Myocyte (in vitro differentiated cells): ENCODE results near the gene C2CD5. TPM values are rescaled to one million over a fixed set of nuclear protein-coding genes. Genes with fewer than 3 reads are reported as not detected.
"Not testable (repeated sequence)": the region's sequence is repeated elsewhere in the genome, so short reads cannot be mapped to it uniquely, and the experiment has no call there.

Experiments
- DNase-seq: peaks from one replicate; pipeline ENCODE4 v3.0.0-alpha.2; 2012; ENCODE audit warnings: low read depth
- total RNA-seq: library from RNA; depleted of rRNA; stranded (reverse); fragments of >200 nt; gene quantifications from 2 replicates; pipeline ENCODE4 v1.2.3, GENCODE V29; 2014

Gene C2CD5
- total RNA-seq, 1 donor from 2014 or later = 7.9 TPM

DNA sequence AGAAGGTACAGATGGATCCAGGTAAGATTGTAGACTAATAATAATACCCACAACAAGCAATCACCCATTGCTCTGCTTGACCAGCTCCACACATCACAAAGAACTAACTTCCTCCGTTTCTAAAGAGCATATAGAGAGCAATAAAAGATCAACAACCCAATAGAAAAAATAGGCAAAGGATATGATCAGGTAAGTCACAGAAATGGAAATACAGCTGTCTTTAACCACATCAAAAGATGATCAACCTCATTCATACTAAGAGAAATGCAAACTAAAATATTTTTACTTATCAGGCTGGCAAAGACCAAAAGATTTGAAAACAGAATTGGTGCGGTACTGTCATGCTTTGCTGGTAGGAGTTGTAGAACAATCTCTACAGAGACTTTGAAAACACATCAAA, 8.9 kb downstream of the C2CD5 start:
- DNase-seq = no peak

DNA sequence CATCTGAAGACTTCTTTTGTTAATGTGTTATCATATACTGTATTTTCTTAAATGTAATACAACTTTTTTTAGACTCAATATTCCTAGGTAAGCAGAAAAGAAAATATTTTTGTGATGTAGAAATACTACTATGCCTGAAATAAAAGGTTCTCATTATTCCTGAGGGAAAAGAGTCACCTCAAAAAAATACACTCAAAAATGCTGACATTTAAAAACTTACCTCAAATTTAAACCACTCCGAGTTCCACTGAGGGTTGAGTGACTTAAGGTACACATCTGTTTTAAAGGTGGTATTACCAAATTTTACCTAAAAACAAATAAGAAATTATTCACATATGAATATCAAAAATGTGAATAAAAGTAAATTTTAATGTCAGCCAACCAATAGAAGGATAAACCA, 9.3 kb downstream of the C2CD5 start:
- DNase-seq = no peak

DNA sequence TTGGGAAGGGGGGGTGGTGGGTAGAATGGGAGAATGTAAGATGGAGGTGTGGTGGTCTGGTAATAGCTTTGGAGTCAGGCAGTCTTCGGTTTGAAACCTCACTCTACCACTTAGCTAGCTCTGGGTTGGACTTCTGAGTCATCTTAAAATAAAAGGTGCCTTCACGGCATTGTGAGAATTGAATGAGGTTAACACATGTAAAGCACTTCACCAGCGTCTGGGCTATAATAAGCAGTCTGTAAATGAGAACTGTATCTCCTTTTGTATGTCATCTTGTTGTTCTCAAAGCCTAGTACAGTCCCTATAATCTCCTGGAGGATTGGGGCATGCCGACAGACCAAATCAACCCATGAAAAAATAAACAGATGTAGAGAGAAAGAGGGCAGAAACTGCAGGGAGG, 11.2 kb downstream of the C2CD5 start:
- DNase-seq = no peak

DNA sequence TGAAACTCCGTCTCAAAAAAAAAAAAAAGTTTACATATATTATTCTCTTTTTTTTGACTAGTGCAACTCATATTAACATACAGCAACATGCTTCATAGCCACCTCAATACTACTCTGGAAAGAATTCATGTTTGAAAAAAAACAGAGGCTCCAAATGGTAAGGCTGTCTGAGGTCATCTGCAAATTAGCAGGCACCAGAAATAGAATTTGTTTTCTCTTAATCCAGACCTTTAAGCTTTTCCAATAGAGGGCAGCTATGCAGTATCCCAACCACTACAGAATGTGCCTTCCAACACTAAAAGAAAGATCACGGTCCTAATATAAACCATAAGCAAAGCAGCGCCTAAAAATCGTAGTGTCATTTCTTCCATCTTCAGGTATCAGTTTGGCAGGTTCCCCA, 12.0 kb downstream of the C2CD5 start:
- DNase-seq = no peak

DNA sequence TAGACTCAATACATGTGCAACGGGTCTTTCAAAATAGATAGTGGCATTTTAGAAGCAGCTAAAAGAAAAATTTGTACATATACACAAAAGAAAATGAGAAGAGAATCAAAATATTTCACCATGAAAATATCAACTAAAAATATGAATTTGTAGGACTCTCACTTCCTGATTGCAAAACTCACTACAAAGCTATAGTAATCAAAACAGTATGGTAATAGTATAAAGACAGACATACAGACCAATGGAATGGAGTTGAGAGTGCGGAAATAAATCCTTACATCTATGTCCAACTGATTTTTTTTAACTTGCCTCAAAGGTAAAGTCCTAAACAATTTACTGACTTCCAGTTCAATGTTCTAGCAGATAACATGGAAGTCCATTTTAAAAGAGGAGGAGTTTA, 13.1 kb downstream of the C2CD5 start:
- no peak for DNase-seq

DNA sequence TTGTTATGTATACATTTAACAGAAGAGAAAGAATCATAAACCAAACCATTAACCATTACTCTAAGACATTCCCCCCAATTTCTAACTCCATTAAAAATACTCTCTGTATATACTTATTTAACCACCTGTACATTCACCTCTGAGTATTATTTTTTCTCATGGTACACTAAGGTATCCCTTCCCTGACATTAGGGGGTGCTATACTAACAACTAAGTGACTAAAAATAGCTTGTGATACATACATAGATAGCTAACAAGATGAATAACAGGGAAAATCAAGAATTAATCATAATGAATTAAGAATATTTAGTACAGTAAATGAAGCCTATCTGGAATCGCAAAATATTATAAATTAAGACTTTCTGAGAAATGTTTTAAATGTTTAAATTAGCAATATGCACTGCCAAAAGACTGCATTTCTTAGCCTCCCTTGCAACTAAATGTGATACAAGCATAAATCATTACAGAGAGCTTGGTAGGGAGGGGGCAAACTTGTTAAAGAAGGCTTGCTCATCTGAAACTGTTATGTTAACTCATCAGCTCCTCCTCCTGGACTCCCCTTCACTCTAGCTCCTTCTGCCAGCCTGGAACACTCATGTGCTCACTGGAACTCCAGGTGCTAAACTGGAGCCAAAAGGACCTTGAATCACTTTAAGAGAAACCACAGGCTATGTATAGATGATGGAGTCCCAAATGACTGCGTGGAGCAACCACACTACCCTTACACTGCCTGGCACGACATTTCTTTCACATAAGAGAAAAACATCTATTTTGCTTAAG, 14.9 kb downstream of the C2CD5 start:
- peak; percentile 9 for DNase-seq

DNA sequence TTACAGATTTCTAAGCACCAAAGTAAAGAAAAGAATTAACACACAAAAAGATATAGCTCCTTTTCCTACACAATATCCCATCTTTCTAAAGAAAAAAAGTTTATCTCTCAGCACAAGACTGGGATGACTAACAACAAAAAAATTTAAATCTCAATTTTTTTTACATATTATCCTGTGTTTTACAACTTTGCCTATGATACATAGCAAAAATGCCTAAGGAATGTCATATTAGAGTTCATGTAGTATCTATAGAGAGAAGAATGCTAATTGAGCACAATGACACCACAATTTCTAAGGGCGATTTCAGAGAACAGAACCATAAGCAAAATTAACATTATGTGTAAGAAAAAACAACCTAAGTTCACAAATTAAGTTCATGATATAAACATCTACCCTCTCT, 16.3 kb downstream of the C2CD5 start:
- peak; percentile 3 for DNase-seq

DNA sequence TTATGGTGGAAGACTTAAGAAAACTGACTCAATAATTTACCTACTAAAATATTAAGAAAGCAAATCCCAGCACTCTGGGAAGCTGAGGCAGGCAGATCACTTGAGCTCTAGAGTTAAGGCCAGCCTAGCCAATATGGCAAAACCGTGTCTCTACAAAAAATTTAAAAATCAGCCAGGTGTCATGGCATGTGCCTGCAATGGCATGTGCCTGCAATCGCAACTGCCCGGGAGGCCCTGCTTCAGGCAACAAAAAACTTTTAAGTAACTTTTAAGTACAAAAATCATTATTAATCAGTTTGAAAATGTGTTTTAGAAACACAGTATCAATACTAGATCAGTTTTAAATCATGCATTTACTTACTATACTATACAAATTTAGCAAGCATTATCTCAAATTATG, 17.5 kb downstream of the C2CD5 start:
- DNase-seq = no peak

DNA sequence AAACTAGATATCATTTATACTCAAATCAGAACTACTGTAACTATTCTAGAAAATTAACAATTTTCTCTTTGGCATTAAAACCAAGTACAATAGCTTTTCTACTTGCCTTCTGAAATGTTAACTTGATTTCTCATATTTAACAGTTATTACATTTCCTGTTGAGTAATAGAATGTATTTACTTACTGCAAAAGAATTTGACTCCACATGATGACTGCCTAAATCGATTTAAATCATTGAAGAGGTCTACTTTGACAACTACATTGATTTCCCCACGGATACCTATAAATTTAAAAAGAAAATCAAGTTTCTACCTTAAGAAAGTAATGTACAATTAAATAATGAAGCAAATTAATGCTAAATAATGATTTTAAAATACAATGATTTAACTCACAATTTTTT, 18.9 kb downstream of the C2CD5 start:
- no peak for DNase-seq

DNA sequence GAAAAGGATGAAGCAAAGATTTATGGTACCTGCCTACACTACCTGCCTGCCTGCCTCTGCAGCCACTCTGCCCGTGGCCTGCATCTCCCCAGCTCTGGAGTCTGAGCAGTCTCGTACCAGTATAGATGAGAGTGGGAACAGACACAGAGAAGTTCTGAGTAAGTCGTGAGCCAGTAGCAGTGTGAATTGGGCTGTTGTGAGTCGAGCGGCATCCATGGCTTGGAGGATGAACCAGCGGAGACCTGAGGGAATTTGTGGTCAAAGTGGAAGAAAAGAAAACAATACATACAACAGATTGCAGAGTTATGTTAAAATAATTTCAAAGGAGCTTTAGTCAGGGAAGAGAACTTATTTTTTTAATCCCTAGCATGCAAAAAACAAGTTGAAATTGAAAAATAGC, 25.3 kb downstream of the C2CD5 start:
- peak; percentile 42 for DNase-seq

DNA sequence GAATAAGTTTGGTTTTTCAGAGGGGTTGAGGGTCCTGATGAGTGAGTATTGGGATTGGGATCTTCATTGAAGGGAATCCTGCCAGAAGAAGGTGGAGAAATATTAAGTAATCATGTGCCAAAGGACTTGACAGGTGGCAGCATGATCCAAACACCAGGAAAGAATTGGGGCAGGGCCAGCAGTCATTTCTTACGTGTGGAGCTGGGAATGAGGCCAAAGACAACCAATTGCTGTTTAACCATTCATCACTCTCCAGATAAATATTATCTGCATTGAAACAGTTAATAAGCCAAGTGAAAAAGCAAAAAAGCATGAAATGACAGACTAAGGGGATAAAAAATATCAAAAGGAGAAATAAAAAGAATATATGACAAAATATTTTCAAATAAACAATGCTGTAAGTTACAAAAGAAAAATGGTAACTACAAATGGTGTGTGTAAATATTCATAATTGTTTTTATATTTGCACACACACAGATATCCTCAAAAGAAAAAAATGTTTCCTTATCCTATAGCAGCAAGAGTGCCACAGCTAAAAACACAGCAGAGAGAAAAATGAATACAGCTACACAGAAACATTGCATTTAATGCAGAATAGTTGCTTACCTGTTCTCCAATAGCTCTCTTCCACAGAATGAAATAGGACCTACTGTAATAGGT, 26.2 kb downstream of the C2CD5 start:
- DNase-seq = peak; percentile 66

DNA sequence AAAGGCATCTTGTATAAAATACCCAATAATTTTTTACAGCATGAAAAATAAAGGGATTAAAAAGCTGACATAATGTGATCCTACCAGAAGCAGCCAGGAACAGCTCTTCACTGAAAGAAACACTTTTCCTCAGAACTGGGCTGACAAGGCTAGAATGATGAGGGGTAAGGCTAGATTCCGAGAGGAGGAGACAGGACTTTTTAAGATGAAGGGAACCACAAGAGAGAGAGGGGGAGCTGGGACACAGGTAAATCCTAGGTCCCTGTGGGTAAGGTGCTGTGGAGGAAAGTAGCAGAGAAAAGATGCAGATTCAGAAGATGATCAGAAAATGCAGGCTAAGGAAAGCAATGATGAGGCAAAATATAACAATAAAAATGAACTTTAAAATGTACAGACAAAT, 29.5 kb downstream of the C2CD5 start:
- no peak for DNase-seq

DNA sequence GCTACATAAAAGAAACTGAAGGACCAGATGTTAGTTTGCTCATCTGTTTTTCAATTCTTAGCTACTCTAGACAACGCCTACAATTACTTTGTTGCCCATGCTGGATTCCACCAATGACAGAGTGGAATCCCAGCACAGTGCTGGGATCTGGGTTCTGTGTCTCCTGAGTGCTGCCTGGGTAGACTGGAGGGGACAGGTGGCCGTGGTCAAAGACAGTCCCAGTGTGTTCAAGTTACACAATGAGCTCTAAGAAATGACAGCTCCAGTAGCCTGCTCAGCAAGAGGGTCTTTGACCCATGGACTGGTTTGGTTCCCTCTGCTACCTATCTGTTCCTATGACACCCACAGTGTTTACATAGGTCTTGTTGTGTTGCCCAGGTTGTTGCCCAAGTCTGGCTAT, 38.5 kb downstream of the C2CD5 start:
- DNase-seq = peak; percentile 62

DNA sequence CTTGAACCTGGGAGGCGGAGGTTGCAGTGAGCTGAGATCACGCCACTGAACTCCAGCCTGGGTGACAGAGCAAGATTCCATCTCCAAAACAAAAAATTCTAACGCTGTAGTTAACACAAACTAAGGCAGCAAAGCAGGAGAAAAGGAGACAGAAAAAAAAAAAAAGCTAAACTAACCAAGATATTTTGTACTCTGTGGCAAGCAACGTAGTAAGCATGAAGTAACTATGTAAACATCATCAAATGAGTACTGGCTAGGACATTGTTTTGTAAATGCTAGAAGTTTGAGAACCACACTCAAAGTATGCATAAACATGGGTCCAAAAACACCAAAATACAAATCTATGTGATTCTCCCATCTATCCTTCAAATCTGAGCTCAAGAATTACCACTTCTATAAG, 44.2 kb downstream of the C2CD5 start:
- DNase-seq = no peak

DNA sequence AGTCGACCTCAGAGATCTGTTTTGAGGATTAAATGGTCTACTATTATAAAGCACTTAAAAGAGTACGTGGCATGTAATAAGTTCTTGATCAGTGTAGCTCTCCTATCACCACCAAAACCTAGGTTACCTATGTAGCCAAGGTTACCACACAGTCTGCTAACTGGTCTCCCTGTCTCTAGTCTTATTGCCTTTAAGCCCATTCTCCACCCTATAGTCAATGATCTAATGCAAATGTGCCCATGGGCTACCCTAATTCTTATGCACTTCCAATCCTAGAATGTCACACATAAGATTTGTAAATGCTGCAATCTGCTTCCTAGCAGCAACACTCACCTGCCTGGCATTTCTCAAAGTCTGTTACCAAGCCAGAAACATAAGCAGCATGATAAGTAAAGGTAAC, 44.9 kb downstream of the C2CD5 start:
- no peak for DNase-seq

DNA sequence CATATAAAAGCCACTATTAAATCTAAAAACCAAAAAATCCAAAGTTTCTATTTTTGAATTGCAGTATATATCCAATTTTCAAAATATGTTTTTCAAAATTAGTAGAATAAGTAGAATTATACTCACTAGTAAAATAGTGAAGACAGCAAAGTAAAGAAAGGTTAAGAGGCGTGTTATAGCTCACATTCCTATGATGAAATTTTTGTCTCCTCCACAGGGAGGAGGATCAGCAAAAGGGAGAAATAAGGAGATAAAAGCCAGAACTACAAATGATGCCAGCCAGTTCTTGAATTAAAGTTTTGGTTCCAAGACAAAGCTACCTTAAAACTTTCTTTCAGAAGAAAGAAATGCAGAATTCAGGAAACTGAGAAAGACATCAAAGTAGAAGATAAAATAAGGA, 50.0 kb downstream of the C2CD5 start:
- no peak for DNase-seq

DNA sequence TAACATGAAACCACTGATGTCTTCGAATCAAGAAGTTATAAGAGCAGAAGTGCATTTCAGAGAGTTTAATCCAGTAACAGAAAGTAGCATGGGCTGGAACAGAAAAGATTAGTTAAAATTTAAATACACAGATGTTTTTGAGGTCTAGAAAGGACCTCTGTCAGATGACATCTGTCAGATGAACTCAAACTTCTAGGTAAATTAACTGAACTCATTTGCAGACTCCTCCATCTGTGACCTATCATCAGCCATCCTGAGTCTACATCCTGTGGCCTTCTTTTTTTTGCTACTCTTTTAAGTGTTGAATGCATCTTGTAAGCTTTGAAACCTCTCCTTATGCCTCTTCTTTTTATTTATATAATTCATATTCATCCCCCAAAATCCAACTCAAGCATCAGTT, 53.3 kb downstream of the C2CD5 start:
- no peak for DNase-seq

DNA sequence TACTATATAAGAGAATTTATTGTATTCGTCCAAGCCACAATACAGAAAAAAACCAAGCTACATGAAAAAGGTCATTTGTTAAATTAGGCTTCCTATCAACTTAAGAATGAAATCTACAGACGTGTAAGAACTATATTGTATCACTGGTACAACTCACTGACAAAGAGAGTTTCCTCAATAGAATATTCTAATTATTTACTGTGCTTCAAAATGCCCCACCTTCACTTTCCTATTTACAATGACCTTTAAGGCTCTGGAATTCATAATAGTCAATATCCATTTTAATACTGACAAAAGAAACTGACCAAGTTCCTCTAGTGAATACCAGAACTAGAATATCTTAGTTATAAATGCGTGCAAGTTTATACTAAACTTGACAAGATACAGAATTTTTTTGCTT, 55.9 kb downstream of the C2CD5 start:
- DNase-seq = no peak

DNA sequence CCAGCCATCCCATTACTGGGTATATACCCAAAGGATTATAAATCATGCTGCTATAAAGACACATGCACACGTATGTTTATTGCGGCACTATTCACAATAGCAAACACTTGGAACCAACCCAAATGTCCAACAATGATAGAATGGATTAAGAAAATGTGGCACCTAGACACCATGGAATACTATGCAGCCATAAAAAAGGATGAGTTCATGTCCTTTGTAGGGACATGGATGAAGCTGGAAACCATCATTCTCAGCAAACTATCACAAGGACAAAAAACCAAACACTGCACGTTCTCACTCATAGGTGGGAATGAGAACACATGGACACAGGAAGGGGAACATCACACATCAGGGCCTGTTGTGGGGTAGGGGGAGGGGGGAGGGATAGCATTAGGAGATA, 56.7 kb downstream of the C2CD5 start:
- DNase-seq = not testable (repeated sequence)

DNA sequence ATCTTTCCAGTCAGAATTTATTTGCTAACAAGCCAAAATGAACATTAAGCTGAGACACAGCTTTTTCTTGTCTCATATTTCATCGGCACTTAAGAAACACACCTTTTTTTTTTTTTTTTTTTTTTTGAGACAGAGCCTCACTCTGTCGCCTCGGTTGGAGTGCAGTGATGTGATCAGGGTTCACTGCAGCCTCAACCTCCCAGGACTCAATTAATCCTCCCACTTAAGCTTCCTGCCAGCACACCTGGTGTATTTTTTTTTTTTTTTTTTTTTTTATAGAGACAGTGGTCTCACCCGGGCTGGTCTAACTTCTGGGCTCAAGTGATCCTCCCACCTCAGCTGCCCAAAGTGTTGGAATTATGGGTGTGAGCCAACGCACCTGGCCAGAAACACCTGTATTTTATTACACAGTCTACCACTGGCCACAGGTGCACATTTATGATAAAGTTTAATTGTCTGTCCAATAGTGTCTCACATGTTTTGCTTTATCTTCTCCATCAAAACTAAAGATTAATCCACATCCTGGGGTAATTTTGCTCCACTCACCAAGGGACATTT, 62.7 kb downstream of the C2CD5 start:
- no peak for DNase-seq

DNA sequence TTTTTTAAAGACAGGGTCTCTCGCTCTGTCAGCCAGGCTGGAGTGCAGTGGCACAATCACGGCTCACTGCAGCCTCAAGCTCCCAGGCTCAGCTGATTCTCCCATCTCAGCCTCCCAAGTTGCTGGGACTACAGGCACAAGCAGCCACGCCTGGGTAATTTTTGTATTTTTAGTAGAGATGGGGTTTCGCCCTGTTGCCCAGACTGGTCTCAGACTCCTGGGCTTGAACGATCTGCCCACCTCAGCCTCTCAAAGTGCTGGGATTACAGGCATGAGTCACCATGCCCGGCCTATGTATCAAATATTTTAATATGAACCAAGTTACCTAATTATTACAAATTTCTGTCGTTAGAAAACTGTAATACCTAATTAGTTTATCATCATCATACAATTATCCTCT, 63.5 kb downstream of the C2CD5 start:
- not testable (repeated sequence) for DNase-seq

DNA sequence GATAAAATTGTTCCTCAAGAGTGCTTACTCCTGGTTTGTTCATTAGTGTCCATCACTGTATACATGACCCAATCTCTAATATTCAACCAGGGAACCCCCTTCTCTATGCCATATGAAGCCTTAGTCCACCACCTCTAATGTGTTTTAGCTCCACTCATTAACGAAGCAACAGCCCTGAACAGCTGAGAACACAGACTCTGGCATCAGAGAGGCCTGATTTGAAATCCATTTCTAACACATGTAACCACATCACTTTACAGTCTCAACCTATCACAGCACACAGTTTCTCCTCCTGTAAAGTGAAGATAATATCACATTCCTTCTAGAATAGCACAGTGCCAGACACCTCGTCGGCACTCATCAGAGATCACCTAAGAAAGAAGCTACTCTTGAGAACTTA, 64.3 kb downstream of the C2CD5 start:
- DNase-seq = peak; percentile 23

DNA sequence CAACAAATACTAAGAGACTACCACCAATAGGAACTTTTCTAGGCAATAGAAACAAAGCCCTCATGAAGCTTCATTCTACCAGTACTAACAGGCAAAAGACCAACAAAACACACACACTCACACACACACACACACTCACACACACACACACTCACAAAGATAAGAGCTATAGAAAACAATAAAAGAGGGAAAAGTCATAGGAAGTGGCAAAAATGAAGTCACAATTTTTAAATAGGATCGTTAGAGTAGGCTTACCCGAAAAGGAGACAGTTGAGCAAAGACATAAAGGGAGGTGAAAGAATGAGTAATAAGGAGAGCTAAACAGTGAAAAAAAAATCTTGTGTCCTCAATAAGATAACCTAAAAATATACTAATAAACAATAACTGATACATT, 66.5 kb downstream of the C2CD5 start:
- no peak for DNase-seq
